IPS-20b (cell line): ENCODE data around the gene MC3R.
"Not testable (repeated sequence)": the region's sequence is repeated elsewhere in the genome, so short reads cannot be mapped to it uniquely, and the experiment has no call there.

Experiments
- H3K27ac ChIP-seq: one replicate; pipeline ENCODE4 v1.5.1; 2013; ENCODE audit warnings: low read length
- H3K27me3 ChIP-seq: 2 replicates; pipeline ENCODE4 v1.6.1; 2013; ENCODE audit warnings: mild to moderate bottlenecking, low read length, inconsistent platforms; ENCODE audit not compliant: insufficient read depth
- H3K36me3 ChIP-seq: 2 replicates; pipeline ENCODE4 v1.6.1; 2013; ENCODE audit warnings: low read depth, mild to moderate bottlenecking, inconsistent platforms, low read length, moderate library complexity; ENCODE audit not compliant: insufficient read depth
- H3K4me1 ChIP-seq: 2 replicates; pipeline ENCODE4 v1.6.1; 2013; ENCODE audit warnings: mild to moderate bottlenecking, control low read depth, inconsistent platforms, low read length, moderate library complexity; ENCODE audit not compliant: insufficient read depth
- H3K4me3 ChIP-seq: 2 replicates; pipeline ENCODE4 v1.5.1; 2013; ENCODE audit warnings: mild to moderate bottlenecking, low read length, inconsistent platforms
- H3K9ac ChIP-seq: 2 replicates; pipeline ENCODE4 v1.6.1; 2013; ENCODE audit warnings: low read depth, mild to moderate bottlenecking, inconsistent platforms, low read length, moderate library complexity
- H3K9me3 ChIP-seq: 2 replicates; pipeline ENCODE4 v1.6.1; 2013; ENCODE audit warnings: mild to moderate bottlenecking, low read depth, low read length, inconsistent platforms; ENCODE audit not compliant: insufficient read depth

MC3R gene

GRCh38 chr20:56221186-56221585 lies 27.3 kb upstream of the MC3R start:
- not testable (repeated sequence) for H3K27ac ChIP-seq, H3K4me1 ChIP-seq, H3K27me3 ChIP-seq, H3K36me3 ChIP-seq, H3K4me3 ChIP-seq, H3K9ac ChIP-seq
- peaks cover 55% of the 10 kb centered on the region for H3K9me3 ChIP-seq

GRCh38 chr20:56222201-56222600 lies 26.3 kb upstream of the MC3R start:
- H3K9me3 ChIP-seq = peaks cover 55% of the 10 kb centered on the region
- H3K9ac ChIP-seq = no peak overlapping the region
- H3K27ac ChIP-seq = no peak overlapping the region
- H3K36me3 ChIP-seq = no peaks in the 10 kb centered on the region
- peaks cover 5% of the 10 kb centered on the region; the same call in 1 of the 2 replicates for H3K4me1 ChIP-seq
- no peak overlapping the region for H3K4me3 ChIP-seq
- H3K27me3 ChIP-seq = no peaks in the 10 kb centered on the region

DNA sequence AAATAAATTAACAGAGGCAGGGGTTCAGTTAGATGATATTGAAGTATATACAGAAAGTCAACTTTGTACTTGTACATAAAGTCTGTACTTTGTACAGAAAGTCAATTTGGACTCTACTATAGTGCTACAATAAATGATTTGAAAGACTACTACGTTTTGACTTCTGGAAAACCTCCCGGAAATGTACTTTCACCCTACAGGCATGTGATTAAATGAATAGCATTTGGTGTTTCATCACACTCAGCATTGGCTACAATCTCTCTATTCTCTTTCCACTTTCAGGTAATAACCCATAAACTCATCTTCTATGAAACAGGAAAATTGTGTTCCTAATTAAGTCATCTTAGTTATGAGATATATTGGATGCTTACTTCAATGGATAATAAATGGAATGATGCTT lies 25.6 kb upstream of the MC3R start:
- no peak overlapping the region for H3K27ac ChIP-seq
- no peaks in the 10 kb centered on the region for H3K36me3 ChIP-seq
- peaks cover 55% of the 10 kb centered on the region for H3K9me3 ChIP-seq
- H3K27me3 ChIP-seq = no peaks in the 10 kb centered on the region
- H3K4me1 ChIP-seq = no peaks in the 10 kb centered on the region; the same call in 1 of the 2 replicates
- no peak overlapping the region for H3K4me3 ChIP-seq
- no peak overlapping the region for H3K9ac ChIP-seq

GRCh38 chr20:56223352-56223751 lies 25.2 kb upstream of the MC3R start:
- H3K4me1 ChIP-seq = no peaks in the 10 kb centered on the region
- no peak overlapping the region for H3K9ac ChIP-seq
- H3K4me3 ChIP-seq = no peak overlapping the region
- H3K9me3 ChIP-seq = peaks cover 55% of the 10 kb centered on the region
- no peak overlapping the region for H3K27ac ChIP-seq
- H3K36me3 ChIP-seq = no peaks in the 10 kb centered on the region
- H3K27me3 ChIP-seq = no peaks in the 10 kb centered on the region

- Histone ChIP-seq H3K9ac (no peak overlapping the region), H3K9me3 (peaks cover 24% of the 10 kb centered on the region), H3K4me1 (no peaks in the 10 kb centered on the region), H3K4me3 (no peak overlapping the region), H3K27me3 (no peaks in the 10 kb centered on the region), H3K36me3 (no peaks in the 10 kb centered on the region), H3K27ac (no peak overlapping the region)
Measured at GRCh38 chr20:56228021-56228420, 20.5 kb upstream of the MC3R start.

GRCh38 chr20:56229812-56230211 lies 18.7 kb upstream of the MC3R start:
- H3K9ac ChIP-seq = no peak overlapping the region
- H3K27ac ChIP-seq = no peak overlapping the region
- H3K4me3 ChIP-seq = no peak overlapping the region
- H3K27me3 ChIP-seq = no peaks in the 10 kb centered on the region
- H3K9me3 ChIP-seq = peaks cover 27% of the 10 kb centered on the region
- no peaks in the 10 kb centered on the region for H3K4me1 ChIP-seq
- H3K36me3 ChIP-seq = no peaks in the 10 kb centered on the region

DNA sequence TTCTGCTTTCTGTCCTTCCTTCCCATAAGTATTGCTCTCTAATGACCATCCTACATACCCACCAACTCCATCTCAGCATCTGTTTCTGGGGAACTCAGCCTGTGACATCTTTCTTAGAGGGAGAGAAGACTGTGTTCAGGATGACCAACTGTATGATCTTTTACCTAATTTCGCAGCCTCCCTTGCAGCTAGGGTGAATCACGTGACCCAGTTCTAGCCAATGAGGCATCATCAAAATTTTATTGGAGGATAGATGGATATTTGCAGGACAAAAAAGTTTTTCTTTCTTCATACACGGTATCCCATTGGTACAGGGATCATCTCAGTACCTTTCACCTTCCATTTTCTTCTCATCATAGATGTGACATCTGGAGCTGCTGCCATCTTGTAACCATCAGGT lies 14.4 kb upstream of the MC3R start:
- no peak overlapping the region for H3K27ac ChIP-seq
- H3K4me1 ChIP-seq = no peaks in the 10 kb centered on the region
- H3K4me3 ChIP-seq = no peak overlapping the region
- no peaks in the 10 kb centered on the region for H3K27me3 ChIP-seq
- peaks cover 30% of the 10 kb centered on the region for H3K9me3 ChIP-seq
- no peak overlapping the region for H3K9ac ChIP-seq
- no peaks in the 10 kb centered on the region for H3K36me3 ChIP-seq

DNA sequence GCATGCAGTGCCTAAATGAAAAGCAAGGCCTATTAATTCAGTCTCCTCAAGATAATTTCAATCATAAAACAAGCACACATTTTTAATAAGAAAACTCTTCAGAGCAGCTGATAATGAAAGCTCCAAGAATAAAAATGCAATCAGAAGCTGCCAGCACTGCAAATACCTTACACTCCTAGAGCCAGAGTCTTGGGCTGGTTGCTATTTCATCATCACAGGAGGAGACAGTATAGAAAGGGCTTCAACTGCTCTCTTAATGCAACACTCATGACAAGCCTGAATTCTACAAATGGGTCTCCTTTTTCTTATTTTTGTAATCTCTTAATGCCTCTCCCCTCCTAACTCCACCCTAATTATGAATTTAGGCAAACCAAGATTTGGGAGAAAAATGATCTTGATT lies 11.2 kb upstream of the MC3R start:
- no peaks in the 10 kb centered on the region; the same call in 1 of the 2 replicates for H3K27me3 ChIP-seq
- peaks cover 34% of the 10 kb centered on the region for H3K9me3 ChIP-seq

GRCh38 chr20:56244259-56244658 lies 4.3 kb upstream of the MC3R start:
- Histone ChIP-seq H3K36me3 (no peaks in the 10 kb centered on the region), H3K27me3 (peaks cover 13% of the 10 kb centered on the region), H3K9ac (no peak overlapping the region), H3K27ac (no peak overlapping the region), H3K9me3 (0 out of 2 replicates have a peak, but pooled peaks cover 2% of the 10 kb centered on the region), H3K4me3 (no peak overlapping the region), H3K4me1 (no peaks in the 10 kb centered on the region)

More for the DNA sequence above, 11.2 kb upstream of the MC3R start:
- Histone ChIP-seq H3K9ac (no peak overlapping the region), H3K4me1 (no peaks in the 10 kb centered on the region), H3K36me3 (no peaks in the 10 kb centered on the region), H3K27ac (no peak overlapping the region), H3K4me3 (no peak overlapping the region)

- H3K27ac ChIP-seq = no peak overlapping the region
- no peaks in the 10 kb centered on the region for H3K9me3 ChIP-seq
- H3K9ac ChIP-seq = no peak overlapping the region
- peaks cover 16% of the 10 kb centered on the region for H3K27me3 ChIP-seq
- H3K36me3 ChIP-seq = no peaks in the 10 kb centered on the region
- H3K4me1 ChIP-seq = no peaks in the 10 kb centered on the region
- no peak overlapping the region for H3K4me3 ChIP-seq
Measured at GRCh38 chr20:56245761-56246160, 2.8 kb upstream of the MC3R start.

GRCh38 chr20:56249244-56249955 lies 868 bp downstream of the MC3R start:
- H3K9ac ChIP-seq = no peak overlapping the region
- no peak overlapping the region for H3K4me3 ChIP-seq
- H3K4me1 ChIP-seq = no peaks in the 10 kb centered on the region
- H3K36me3 ChIP-seq = no peaks in the 10 kb centered on the region
- no peak overlapping the region for H3K27ac ChIP-seq
- H3K27me3 ChIP-seq = peaks cover 16% of the 10 kb centered on the region
- no peaks in the 10 kb centered on the region for H3K9me3 ChIP-seq

DNA sequence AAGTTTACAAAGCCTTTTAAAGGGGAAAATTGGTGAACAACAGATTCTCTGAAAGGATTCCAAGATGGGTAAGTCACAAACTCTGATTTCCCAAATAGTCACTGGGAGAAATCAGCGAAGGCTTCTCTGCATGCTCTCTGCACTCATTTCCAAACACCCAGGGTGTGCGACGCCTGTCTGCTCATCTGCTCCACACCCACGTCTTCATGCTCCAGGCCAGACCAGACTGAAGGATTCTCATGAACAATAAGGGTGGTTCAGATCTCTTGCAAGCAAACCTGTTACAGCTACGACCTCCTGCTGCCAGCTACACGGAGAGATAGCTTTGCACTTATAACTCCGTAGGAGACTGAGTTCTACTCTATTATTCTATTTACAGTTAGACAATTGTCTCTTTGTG lies 1.4 kb downstream of the MC3R start:
- H3K4me1 ChIP-seq = no peaks in the 10 kb centered on the region
- H3K36me3 ChIP-seq = no peaks in the 10 kb centered on the region
- H3K4me3 ChIP-seq = no peak overlapping the region
- no peak overlapping the region for H3K27ac ChIP-seq
- no peak overlapping the region for H3K9ac ChIP-seq
- peaks cover 16% of the 10 kb centered on the region for H3K27me3 ChIP-seq
- no peaks in the 10 kb centered on the region for H3K9me3 ChIP-seq
